Tibial nerve (tissue), 3 donors: ENCODE measurements around the gene MOSMO.

Source experiments
- POLR2A ChIP-seq, 2 donors: fragments of 450-650 bp; IDR thresholded peaks; one replicate each; pipeline ENCODE4 v1.6.1; 2017; ENCODE audit warnings: antibody characterized with exemption in 2 of 2, mild to moderate bottlenecking in 2 of 2, moderate library complexity in 2 of 2
- TF ChIP-seq, protein P1 (sequence below), 5 experiments: fragments of 200-600 bp in 3 of 5; fragments of 450-650 bp in 2 of 5; sonication (generic) in 3 of 5; IDR thresholded peaks; one replicate each; pipeline ENCODE4 v1.5.1; 2016 to 2019; ENCODE audit warnings: antibody characterized with exemption in 5 of 5, mild to moderate bottlenecking in 3 of 5, moderate library complexity in 2 of 5

- TF ChIP-seq POLR2A (IDR thresholded peaks at IDR 0.05), result no peak
- TF ChIP-seq, protein P1, sequence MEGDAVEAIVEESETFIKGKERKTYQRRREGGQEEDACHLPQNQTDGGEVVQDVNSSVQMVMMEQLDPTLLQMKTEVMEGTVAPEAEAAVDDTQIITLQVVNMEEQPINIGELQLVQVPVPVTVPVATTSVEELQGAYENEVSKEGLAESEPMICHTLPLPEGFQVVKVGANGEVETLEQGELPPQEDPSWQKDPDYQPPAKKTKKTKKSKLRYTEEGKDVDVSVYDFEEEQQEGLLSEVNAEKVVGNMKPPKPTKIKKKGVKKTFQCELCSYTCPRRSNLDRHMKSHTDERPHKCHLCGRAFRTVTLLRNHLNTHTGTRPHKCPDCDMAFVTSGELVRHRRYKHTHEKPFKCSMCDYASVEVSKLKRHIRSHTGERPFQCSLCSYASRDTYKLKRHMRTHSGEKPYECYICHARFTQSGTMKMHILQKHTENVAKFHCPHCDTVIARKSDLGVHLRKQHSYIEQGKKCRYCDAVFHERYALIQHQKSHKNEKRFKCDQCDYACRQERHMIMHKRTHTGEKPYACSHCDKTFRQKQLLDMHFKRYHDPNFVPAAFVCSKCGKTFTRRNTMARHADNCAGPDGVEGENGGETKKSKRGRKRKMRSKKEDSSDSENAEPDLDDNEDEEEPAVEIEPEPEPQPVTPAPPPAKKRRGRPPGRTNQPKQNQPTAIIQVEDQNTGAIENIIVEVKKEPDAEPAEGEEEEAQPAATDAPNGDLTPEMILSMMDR (IDR thresholded peaks at IDR 0.05), result no peak
Measured at GRCh38 chr16:22123759-22124490, 116.0 kb downstream of the MOSMO start.
